Cardiac muscle cell (in vitro differentiated cells and primary cell): ENCODE measurements around the gene CHST11. TPM values are rescaled to one million over a fixed set of nuclear protein-coding genes. Genes with fewer than 3 reads are reported as not detected.

Experiments used
- DNase-seq, 2 donors: peaks; one replicate each; pipeline versions ENCODE4 v3.0.0 to v3.0.0-alpha.2; 2010 to 2017; ENCODE audit warnings: low read depth in 1 of 2, low spot score in 1 of 2
- H3K27ac ChIP-seq: fragments of 200-600 bp; sonication (generic); 2 replicates; pipeline ENCODE4 v1.5.1; 2016
- H3K27me3 ChIP-seq: fragments of 200-600 bp; sonication (generic); 2 replicates; pipeline ENCODE4 v1.6.0; 2016; ENCODE audit warnings: control low read depth
- H3K36me3 ChIP-seq: fragments of 200-600 bp; sonication (generic); 2 replicates; pipeline ENCODE4 v1.5.1; 2016; ENCODE audit warnings: control low read depth
- H3K4me1 ChIP-seq: fragments of 200-600 bp; sonication (generic); 2 replicates; pipeline ENCODE4 v1.8.1; 2017; ENCODE audit warnings: low read depth, mild to moderate bottlenecking, mixed run types
- H3K4me3 ChIP-seq: fragments of 200-600 bp; sonication (generic); 2 replicates; pipeline ENCODE4 v1.5.1; 2016; ENCODE audit warnings: mild to moderate bottlenecking
- H3K9me3 ChIP-seq: fragments of 200-600 bp; sonication (generic); 2 replicates; pipeline ENCODE4 v1.5.1; 2017; ENCODE audit warnings: low read depth, mild to moderate bottlenecking, control low read depth
- polyA plus RNA-seq: library from polyadenylated mRNA; unstranded; fragments of >200 nt; fragmentation: Nextera tagmentation; extraction: Ambion mirVana; gene quantifications from 2 replicates; pipeline ENCODE4 v1.2.1, GENCODE V29; 2016
- total RNA-seq: library from RNA; depleted of rRNA; stranded (reverse); fragments of >200 nt; gene quantifications from 2 replicates; pipeline ENCODE4 v1.2.3, GENCODE V29; 2016
- TF ChIP-seq, protein P1 (sequence below): IDR thresholded peaks from 2 replicates; pipeline ENCODE4 v1.5.1; 2012; ENCODE audit warnings: low read depth, mild to moderate bottlenecking, low read length

The CHST11 gene
- total and polyA plus RNA-seq, 2 experiments from 2014 or later: 24.2 to 39.8 TPM

DNA sequence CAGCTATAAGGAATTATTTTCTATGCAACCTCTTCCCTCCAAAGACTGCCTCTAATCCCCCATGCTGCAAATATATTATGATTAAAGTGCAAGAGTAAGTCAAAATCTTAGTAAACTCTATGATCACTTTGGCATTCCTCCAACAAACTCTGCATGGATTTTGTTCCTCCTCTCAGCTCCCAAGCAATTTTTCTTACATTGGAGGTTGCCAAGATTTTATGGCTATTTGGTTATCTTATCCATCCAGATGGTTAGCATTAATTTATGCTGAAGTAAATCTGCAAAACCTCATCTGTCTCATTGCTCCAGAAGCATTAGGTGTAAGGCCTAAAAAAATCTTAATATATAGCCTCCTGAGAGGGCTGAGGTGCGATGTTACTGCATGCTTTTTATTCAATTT is 228.1 kb downstream of the CHST11 start:
- TF ChIP-seq, protein P1, sequence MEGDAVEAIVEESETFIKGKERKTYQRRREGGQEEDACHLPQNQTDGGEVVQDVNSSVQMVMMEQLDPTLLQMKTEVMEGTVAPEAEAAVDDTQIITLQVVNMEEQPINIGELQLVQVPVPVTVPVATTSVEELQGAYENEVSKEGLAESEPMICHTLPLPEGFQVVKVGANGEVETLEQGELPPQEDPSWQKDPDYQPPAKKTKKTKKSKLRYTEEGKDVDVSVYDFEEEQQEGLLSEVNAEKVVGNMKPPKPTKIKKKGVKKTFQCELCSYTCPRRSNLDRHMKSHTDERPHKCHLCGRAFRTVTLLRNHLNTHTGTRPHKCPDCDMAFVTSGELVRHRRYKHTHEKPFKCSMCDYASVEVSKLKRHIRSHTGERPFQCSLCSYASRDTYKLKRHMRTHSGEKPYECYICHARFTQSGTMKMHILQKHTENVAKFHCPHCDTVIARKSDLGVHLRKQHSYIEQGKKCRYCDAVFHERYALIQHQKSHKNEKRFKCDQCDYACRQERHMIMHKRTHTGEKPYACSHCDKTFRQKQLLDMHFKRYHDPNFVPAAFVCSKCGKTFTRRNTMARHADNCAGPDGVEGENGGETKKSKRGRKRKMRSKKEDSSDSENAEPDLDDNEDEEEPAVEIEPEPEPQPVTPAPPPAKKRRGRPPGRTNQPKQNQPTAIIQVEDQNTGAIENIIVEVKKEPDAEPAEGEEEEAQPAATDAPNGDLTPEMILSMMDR: no peak
- Histone ChIP-seq H3K36me3 (no peaks in the 10 kb centered on the region), H3K4me3 (no peak overlapping the region), H3K27me3 (no peaks in the 10 kb centered on the region), H3K27ac (no peak overlapping the region), H3K4me1 (no peaks in the 10 kb centered on the region), H3K9me3 (no peaks in the 10 kb centered on the region)
- DNase-seq: peak in 1 of 2 donors; percentile 83

DNA sequence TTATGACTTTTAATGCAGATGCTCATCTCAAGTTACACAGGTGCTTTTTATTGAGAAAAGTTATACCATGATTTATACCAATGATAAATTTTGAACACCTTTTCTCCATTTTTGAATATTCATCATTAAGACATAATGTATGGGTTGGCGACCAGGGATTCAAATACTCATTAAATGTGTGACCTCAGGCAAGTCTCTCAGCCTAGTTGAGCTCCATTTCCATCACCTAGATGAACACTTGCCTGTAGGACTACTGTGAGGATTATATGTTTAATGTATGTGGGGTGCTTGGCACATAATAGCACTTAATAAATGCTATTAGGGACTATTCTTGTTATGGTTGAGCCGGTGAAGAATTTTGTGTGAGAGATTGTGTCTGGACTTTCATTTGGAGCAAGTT is 228.6 kb downstream of the CHST11 start:
- Histone ChIP-seq H3K27ac (no peak overlapping the region), H3K27me3 (no peaks in the 10 kb centered on the region), H3K36me3 (no peaks in the 10 kb centered on the region), H3K9me3 (no peaks in the 10 kb centered on the region), H3K4me1 (no peaks in the 10 kb centered on the region), H3K4me3 (no peak overlapping the region)
- DNase-seq: no peak
- TF ChIP-seq, protein P1: no peak

DNA sequence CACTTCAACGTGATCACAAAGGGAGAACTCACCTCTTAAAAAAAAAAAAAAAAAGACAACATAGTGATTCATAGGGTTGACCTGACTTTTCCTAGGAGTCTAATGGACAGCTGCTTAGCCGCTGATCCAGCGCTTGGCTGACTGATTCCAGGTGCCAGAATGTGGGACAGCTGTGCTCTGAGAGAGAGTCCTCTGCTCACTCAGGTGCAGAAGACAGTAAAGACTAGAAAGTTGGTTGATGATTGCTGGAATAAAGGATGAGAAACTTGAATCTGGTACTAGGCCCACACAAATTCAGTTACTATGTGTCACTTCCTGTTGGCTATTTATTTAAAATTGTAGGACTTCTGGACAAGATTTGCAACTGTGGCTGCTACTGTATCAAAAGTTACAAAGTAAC is 229.4 kb downstream of the CHST11 start:
- H3K27ac ChIP-seq: no peak overlapping the region
- no peaks in the 10 kb centered on the region for H3K36me3 ChIP-seq
- H3K4me1 ChIP-seq: no peaks in the 10 kb centered on the region
- no peak overlapping the region for H3K4me3 ChIP-seq
- no peaks in the 10 kb centered on the region for H3K9me3 ChIP-seq
- TF ChIP-seq, protein P1: no peak
- no peak for DNase-seq
- no peaks in the 10 kb centered on the region for H3K27me3 ChIP-seq

DNA sequence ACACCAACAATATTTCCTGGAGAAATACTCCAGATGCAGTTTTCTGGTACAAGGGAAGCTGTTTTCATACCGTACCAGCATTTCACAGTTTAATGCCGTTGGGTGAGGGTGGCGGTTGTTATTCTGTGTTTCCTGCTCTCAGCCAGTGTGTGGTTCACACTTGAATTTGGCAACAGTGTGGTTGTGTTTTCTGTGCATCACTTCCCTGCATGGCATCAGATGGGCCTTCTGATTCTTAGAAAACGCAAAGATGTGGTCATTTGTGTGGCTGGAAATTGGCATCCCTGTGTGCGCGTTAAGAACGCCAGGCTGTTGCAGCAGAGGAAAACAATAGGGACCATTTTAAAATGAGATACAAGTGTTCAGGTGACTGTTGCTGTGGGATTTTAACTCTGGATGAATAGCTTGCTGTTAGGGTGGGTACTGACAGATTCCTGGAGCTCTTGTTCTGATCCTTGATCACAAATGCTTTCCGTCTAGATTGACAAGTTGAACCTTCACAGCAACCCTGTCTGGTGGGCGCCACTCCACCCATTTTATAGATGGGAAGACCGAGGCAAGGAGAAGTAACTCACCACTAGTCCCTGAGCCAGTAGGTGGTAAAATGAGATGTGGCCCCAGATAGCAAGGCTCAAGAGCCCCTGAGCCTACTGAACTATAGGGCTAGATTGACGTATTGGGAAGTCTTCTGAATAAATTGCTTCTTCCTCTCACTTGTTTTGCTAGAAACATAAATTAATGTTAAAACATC is 231.2 kb downstream of the CHST11 start:
- no peaks in the 10 kb centered on the region for H3K27me3 ChIP-seq
- H3K9me3 ChIP-seq: no peaks in the 10 kb centered on the region
- TF ChIP-seq, protein P1: no peak
- no peak overlapping the region for H3K27ac ChIP-seq
- no peaks in the 10 kb centered on the region for H3K4me1 ChIP-seq
- H3K36me3 ChIP-seq: no peaks in the 10 kb centered on the region
- no peak overlapping the region for H3K4me3 ChIP-seq
- DNase-seq: no peak

DNA sequence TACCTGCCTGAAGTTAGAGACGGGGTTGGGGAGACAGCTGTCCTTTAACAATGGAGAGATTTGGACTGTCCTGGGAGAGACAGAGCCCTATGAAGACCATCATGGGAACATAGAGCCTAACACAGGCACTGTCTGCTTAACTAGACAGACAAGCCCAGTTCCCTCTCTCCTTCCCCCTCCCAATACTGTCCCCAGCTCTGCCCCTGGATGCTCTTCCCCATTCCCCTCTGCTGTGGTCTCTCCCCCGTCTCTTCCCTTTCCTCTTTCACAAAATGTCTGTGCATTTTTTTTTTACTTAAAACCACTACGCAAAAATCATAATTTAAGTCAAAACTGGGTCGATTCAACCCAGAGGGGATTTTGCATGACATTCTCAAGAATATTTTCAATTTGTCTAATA is 232.9 kb downstream of the CHST11 start:
- Histone ChIP-seq H3K4me3 (no peak overlapping the region), H3K9me3 (no peaks in the 10 kb centered on the region)

More for the DNA sequence above, 232.9 kb downstream of the CHST11 start:
- Histone ChIP-seq H3K27ac (no peak overlapping the region), H3K36me3 (no peaks in the 10 kb centered on the region), H3K27me3 (no peaks in the 10 kb centered on the region), H3K4me1 (peaks cover 9% of the 10 kb centered on the region)
- TF ChIP-seq, protein P1: no peak
- DNase-seq: no peak
